Stimulated activated naive CD8-positive, alpha-beta T cell treated with anti-CD3 and anti-CD28 coated beads, Interleukin-15, amount 100 ng/mL, for 72 hours (primary cell): ENCODE results near the gene TIPRL.

Source experiments
- ATAC-seq: fragments of 150-1000 bp; cut with Tn5 transposase; 2 replicates; pipeline ENCODE4 v1.10.0; 2021; ENCODE audit warnings: mild to moderate bottlenecking, moderate library complexity
- DNase-seq, 2 donors: peaks; one replicate each; pipeline ENCODE4 v3.0.0; 2021 to 2022
- H3K27ac Mint-ChIP-seq, 2 donors: one replicate each; pipeline ENCODE4 v1.8.0; 2022; ENCODE audit warnings: mild to moderate bottlenecking in 2 of 2, mixed read lengths in 2 of 2, moderate library complexity in 2 of 2
- H3K27me3 Mint-ChIP-seq: one replicate; pipeline ENCODE4 v1.8.0; 2022; ENCODE audit warnings: mixed read lengths
- H3K4me1 Mint-ChIP-seq: one replicate; pipeline ENCODE4 v1.8.0; 2022; ENCODE audit warnings: mild to moderate bottlenecking, mixed read lengths
- H3K4me3 Mint-ChIP-seq, 2 donors: one replicate each; pipeline ENCODE4 v1.8.0; 2022; ENCODE audit warnings: mild to moderate bottlenecking in 2 of 2, mixed read lengths in 2 of 2, moderate library complexity in 1 of 2
- H3K9me3 Mint-ChIP-seq, 2 donors: one replicate each; pipeline ENCODE4 v1.8.0; 2022; ENCODE audit warnings: mixed read lengths in 2 of 2

TIPRL gene

GRCh38 chr1:168245042-168245441 lies 66.3 kb downstream of the TIPRL start:
- ATAC-seq, result no peak
- no peaks in the 10 kb centered on the region for H3K27me3 Mint-ChIP-seq
- H3K4me1 Mint-ChIP-seq, result peaks cover 33% of the 10 kb centered on the region
- no peaks in the 10 kb centered on the region for H3K9me3 Mint-ChIP-seq
- H3K4me3 Mint-ChIP-seq, result no peak overlapping the region
- no peak for DNase-seq
- H3K27ac Mint-ChIP-seq, result no peak overlapping the region

- H3K4me3 Mint-ChIP-seq, result no peak overlapping the region
- H3K27me3 Mint-ChIP-seq, result no peaks in the 10 kb centered on the region
- H3K27ac Mint-ChIP-seq, result no peak overlapping the region
- no peaks in the 10 kb centered on the region for H3K9me3 Mint-ChIP-seq
- peaks cover 40% of the 10 kb centered on the region for H3K4me1 Mint-ChIP-seq
- no peak for DNase-seq
- no peak for ATAC-seq
Measured at GRCh38 chr1:168246506-168246905, 67.7 kb downstream of the TIPRL start.
